Activated naive CD4-positive, alpha-beta T cell (primary cell): ENCODE data around the gene ERI3.

Source experiments
- DNase-seq, 4 experiments: peaks; one replicate each; lab custom pipeline; 2025; lab: John Stamatoyannopoulos, UW

ERI3 gene

DNA sequence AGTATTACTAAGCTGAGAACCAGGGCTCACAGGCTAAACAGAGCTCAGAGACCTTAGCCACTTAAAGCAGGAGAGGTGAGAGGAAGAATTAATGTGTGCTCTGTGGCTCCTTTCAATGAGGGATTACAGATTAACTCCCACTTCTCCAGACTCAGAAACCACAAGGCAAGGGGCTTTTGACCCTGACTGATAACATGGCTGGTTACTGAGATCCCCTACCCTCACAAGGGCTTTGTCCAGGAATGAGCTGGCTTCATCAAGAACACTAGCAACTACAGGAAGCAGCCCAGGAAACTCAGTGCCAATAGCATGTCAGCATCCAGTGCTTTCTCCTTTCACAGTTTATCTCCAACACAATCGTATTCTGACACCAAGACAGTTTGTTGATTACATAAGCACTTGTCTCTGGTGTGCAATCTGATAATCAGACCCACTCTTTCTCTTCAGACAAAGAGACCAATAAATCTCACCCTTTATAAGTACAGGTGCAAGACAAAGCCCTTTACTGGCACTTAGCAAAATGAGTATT, 38.8 kb downstream of the ERI3 start:
- DNase-seq: no peak

GRCh38 chr1:44315521-44315920, 39.5 kb downstream of the ERI3 start:
- DNase-seq: no peak

- no peak for DNase-seq
These were observed 40.6 kb downstream of the ERI3 start for GRCh38 chr1:44314452-44314851.

DNA sequence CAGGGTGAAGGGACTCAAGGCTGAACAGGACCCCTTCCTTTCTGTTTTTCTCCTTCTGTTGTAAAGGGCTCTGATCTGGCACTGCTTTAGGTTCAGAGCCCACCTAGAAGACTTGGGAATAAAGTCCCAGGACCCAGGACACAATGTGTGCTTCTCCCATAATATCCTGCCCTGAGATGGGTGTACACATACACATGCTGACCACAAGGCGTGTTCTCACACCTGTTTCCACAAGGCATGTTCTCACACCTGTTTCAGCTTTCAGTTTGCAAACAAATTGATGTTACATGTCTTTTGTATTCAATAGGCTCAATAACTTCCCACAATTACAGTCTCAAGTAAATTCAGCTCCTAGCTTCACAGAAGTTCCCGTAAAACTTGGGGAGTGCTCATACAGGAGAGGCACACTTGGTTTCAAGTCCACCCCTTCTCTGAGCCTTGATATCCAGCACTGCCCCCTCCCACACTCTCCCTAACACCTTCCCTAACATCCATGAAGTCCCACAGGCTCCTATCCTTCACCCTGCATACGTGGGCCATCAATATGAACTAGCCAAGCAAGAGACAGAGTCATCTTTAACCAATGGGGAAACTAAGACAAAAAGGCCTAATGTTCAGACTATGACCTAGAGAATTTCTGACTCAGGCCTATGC, 41.7 kb downstream of the ERI3 start:
- no peak for DNase-seq

DNA sequence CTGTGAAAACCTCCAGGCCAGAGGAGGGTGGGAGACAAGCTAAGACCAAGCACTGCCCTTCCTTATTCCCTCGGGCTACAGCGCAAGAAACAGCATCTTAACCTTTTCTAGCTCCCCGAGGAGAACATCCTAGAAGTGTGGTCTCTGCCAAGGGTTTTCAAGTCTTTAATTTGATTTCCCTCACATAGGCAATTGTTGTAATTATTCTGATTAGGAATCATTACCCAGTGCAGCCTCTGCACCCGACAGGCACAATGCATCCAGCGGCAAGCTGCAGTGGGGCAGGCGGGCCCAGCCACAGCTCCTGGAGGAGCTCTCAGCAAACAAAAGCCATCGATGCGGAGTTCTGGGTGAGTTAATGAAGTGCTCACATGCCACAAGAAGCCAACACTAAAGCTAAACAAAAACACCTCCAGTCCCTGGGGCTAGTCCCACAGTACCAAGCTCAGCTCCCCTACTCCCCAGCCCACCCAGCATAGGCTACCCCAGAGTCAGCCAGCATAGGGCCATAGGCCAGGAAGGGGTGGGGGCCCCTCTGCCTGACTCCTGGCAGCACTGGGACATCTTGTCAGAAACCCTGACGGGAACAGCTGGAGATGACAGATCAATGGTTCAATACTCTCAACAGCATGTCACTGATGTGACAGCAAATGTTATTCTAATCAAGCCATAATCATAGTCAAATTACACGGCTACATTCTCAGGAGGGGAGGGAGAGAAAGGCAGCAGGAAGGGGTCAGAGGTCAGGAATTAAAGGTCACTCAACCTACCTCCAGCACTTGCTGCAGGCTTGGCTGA, 42.5 kb downstream of the ERI3 start:
- no peak for DNase-seq

- no peak for DNase-seq
These were observed 45.1 kb downstream of the ERI3 start for GRCh38 chr1:44310006-44310405.

DNA sequence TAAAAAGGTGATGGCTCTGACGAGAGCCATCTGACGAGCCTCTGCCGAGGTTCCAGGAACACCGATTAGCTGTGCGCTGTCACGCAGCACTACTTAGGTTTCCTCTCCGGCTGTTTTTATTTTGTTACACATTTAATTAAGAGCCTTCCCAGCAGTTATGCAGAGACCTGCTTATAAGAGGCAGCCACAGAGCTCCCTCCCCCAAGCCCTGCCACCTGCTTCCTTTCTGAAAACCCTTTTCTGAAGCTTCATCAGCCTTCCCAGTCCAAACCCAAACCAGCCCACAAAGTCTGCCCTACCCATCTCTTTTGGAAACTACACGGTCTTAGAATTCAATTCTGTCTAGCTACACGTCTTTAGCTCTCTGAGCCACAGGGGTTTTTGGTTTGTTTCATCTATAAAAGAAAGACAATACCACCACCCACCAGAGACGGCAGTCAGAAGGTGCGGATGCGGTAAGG, 49.1 kb downstream of the ERI3 start:
- no peak for DNase-seq

DNA sequence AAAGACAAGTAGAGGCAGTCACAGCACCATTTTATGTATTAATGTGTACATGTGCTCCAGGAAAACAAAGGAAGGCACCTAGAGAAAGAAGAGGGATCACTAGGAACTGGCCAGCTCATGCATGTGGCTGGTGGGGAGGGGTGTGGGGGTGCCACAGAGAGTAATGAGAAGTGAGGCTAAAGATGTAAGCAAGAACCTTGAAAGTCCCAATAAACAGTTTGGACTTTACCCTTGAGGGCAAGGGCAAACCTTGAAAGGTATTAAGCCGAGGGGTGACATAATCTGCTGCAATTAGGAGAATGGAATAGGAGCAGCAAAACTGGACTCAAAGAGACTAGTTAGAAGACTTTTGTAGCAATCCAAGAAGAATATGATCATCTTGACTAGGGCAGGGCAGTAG, 51.5 kb downstream of the ERI3 start:
- DNase-seq: no peak

DNA sequence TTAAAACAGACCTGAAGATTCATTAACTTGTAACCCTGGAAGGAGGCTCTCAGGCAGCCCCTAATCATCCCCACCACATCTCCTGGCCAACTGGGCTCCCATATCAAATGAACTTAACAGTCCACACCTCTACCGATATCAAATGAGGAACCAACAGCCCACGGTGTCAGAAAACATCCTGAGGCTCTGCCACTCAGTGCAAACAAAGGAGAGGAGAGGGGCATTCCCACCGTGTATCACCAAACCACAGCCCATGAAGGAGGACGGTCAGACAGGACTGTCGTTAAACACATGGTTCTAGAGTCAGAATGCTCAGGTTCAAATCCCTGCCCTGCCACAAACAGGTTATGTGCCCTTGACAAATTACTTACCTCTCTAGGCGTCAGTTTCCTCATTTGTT, 52.5 kb downstream of the ERI3 start:
- DNase-seq: no peak

- DNase-seq: no peak
These were observed 53.6 kb downstream of the ERI3 start for GRCh38 chr1:44301442-44301841.

GRCh38 chr1:44300852-44301251, 54.2 kb downstream of the ERI3 start:
- DNase-seq: no peak

GRCh38 chr1:44297695-44298400, 57.2 kb downstream of the ERI3 start:
- no peak for DNase-seq

- no peak for DNase-seq
These were observed 58.3 kb downstream of the ERI3 start for GRCh38 chr1:44296806-44297205.

DNA sequence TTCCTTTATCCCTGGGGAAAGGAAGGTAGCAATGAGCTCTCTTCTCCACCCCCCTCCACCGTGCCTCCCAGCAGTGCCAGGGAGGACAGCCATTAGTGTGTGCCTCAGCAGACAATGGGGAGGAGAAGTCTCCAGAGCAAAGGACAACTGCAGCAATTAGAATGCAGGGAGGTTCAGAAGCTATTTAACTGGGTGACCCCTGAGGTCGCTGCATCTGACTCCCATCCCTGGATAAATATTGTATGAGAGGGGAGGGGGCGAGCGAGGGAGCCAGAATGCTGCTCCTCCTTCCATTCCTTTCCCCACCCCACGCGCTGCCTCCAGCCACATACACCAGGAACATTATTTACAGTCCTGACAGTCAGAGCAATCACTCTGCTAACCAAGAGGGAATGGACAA, 59.0 kb downstream of the ERI3 start:
- no peak for DNase-seq

DNA sequence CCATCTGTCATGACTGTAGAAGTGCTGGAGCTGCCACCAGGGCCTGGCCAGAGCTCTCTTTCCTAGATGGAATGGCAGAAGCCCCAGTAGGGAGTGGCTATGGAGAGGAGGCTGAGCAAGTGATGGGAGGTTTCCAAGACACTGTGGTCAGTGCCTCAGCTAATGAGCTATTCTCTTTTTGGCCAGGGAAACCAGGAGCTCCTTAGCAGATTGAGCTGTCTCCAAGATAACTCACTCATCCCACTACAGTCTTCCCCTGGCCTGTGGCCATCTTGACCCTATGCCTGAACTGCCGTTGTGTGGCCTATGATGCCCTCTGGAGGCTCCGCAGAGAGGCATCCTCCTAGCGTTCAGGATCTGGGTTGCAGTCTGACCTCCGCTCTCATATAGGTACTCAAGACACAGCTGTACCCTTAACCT, 60.5 kb downstream of the ERI3 start:
- DNase-seq: no peak

- DNase-seq: no peak
These were observed 61.2 kb downstream of the ERI3 start for GRCh38 chr1:44293761-44294315.

DNA sequence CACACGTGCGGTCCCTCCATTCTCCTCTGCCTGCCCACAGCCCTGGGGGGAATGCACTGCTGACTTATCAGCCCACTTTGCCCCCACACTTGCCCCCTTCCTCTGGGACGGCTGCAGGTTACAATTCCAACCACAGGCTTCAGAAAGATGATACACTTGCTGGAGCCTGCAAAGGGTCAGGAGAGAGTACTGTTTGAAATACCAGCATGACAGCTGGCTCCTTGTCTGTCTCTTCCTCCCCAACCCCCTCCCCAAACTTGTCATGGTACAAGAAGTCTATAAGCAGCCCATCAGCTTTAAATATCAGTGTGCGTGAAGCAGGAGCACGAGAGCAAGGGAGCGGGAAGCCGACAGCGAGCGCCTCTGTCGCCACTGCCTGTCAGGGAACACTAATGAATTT, 62.4 kb downstream of the ERI3 start:
- DNase-seq: no peak

GRCh38 chr1:44290250-44291094, 64.6 kb downstream of the ERI3 start:
- DNase-seq: no peak

DNA sequence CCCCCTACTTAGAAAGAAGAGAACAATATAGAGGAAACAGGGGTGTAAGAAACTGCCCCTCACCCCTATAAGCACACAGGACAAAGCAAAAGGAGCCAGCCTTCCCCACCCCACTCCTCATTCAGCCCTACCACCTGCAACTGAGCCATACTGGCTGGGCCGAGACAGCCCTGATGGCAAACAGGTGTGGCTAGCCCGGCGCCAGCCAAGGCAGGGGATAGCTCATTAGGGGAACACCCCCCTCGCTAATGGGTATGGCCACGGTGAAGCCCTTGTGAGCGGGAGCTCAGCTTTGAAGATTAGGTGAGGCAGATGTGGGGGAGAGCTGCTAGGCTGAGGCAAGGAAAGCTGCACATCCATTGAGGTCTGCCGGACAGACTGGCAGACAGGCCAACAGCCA, 65.5 kb downstream of the ERI3 start:
- no peak for DNase-seq

DNA sequence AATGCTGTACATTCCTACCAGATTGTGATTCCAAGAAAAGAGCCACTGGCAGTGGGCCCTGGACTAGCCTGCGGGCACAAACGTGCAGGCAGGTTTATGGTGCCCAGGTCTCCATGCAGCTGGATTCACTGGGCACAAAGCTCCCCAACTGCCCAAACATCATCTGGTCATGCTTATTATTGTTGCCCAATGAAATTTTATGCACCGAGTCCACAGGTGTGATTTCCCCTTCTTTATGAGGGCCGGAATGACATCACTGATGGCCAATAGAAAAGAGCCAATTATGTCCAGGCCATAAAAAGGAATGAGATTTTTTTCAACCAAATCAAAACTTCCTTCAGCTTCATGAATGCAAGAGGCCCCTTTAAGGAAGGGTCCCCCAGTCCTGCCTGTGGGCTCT, 66.2 kb downstream of the ERI3 start:
- DNase-seq: no peak

DNA sequence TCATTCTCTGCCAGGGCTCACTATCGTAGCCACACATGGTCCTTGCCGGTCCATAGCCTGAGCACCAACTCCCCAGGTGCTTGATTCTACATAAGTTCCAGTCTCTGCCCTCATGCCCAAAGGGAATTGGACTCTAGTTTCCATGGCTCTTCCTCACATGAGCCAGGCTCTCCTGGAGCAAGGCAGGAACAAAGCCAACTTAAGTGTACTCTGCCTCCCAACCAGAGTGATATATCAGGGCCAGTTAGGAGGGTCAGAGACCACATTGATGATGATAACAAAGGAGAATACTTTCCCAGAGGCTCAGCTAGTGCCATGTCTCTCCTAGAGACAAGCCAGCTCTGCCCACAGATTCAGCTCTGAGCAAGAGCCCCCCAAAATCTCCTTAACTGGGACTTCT, 70.9 kb downstream of the ERI3 start:
- no peak for DNase-seq
